Activated gamma-delta T cell treated with anti-CD3 and anti-CD28 coated beads, Interleukin-2, amount 50 U/mL, for 16 hours (primary cell): ENCODE data around the gene PLEKHB2.
"Not testable (repeated sequence)": the region's sequence is repeated elsewhere in the genome, so short reads cannot be mapped to it uniquely, and the experiment has no call there.

Source experiments
- DNase-seq: peaks from one replicate; pipeline ENCODE4 v3.0.0-alpha.2; 2020; ENCODE audit warnings: low read depth

Gene PLEKHB2

DNA sequence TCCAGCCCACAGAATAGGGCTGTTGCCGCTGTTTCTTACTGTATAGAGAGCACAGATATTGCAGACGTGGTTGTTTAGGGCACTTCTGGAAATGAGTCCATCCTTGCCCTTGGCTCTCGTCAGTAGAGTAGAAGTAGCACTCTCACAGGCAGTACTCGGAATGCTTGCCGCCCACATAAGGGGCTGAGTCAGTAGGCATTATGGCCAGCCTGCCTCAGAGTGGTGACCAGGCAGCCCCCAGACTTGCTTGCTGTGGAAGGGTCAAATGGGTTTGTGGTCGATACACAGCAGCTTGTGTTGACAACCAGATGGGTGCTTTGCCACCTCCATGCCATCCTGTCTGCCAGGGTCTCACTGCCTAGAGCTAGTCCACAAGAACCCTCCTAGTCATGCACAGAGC lies 38.7 kb downstream of the PLEKHB2 start:
- no peak for DNase-seq

- no peak for DNase-seq
Observed at GRCh38 chr2:131145040-131145439, 39.9 kb downstream of the PLEKHB2 start.

DNA sequence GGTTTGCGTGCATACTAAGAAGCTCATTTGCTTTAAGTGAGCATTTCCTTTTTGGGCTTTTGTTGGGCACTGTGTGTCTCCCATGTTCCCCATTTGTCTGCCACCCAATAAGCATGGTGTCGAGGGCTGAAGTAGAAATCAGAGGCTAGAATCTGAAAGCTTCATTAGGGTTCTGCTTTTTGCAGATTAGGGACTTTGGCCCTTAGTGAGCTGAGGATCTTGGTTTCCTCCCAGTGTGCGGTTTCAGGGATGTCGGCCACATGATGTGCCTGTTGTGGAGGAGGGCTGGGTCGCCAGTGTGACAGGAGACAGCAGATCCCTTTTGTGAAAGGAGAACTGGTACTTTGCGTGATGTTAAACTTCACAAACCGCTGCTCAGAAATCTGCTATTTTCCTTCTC lies 41.1 kb downstream of the PLEKHB2 start:
- DNase-seq: no peak

DNA sequence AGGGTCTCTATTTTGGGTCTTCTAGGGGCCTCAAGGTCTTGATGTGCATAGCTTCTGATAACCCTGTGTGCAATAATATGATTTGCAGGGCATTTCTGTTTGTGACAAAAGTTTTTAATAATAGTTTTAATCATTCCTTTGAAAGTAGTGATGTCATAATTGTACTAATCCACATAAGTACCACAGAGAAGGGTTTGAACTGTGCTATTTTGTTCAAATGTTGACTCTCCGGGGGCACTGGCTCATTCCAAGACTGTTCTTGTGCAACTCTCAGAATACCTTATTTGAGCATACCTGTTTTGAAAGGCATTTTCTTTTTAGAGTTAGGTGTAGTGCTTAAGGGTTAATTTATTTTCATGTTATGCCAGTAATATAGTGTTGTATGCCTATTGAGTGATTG lies 41.6 kb downstream of the PLEKHB2 start:
- DNase-seq: no peak

- no peak for DNase-seq
Observed at GRCh38 chr2:131148426-131148825, 43.3 kb downstream of the PLEKHB2 start.

- DNase-seq: not testable (repeated sequence)
Observed at GRCh38 chr2:131150109-131150508, 45.0 kb downstream of the PLEKHB2 start.

GRCh38 chr2:131151398-131151797 lies 46.3 kb downstream of the PLEKHB2 start:
- no peak for DNase-seq

- no peak for DNase-seq
Observed at GRCh38 chr2:131152074-131152473, 46.9 kb downstream of the PLEKHB2 start.

GRCh38 chr2:131153529-131153928 lies 48.4 kb downstream of the PLEKHB2 start:
- DNase-seq: no peak

DNA sequence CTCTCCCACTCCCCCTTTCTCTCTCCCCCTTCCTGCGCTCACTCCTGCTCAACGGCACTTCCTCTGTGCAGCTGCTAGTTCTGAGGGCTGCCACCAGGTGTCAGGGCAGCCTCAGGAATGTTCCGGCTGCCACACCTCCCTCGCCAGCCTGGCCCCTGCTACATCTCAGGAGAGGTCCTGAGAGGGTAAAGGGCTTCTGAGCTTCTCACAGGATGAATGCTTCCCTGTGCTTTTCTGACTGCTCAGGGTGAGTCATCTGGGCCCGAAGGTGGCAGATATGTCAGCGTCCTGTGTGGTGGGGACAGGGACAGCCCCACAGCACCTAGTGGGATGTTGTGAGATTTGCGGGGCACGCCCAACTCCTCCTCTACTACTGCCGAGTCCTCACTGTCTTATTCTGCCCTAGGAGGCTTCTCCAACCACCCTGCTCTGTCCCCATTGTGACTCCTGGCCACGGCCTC lies 49.0 kb downstream of the PLEKHB2 start:
- peak; percentile 55 for DNase-seq

GRCh38 chr2:131154647-131155046 lies 49.5 kb downstream of the PLEKHB2 start:
- no peak for DNase-seq

DNA sequence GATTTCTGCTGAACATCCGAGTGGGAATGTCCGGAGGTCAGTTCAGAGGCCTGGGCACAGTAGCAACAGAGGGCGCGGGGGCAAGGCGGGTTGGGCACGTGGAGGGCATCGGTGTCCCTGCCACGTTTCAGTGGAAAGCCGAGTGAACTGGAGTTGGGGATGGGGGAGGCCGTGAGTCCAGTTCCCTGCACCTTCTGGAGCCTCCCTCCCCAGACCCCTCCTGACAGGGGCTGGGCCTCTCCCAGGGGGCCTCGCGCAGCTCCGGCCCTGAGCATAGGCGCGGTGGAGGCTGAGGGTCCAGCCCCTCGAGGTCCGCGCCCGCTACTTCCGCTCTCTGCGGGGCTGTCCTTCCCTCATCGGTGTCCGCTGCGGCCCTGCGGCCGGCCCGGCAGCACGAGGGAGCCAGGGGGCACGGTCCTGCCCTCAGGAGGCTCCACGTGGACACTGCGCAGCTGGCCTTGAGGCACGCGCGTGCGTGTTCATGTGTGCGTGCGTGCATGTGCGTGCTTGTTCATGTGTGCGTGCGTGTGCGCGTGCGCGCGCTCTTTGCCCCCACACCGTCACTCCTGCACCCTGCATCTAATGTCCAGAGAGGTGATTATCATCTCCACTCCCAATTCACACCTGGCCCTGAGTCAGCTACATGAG lies 50.2 kb downstream of the PLEKHB2 start:
- no peak for DNase-seq

DNA sequence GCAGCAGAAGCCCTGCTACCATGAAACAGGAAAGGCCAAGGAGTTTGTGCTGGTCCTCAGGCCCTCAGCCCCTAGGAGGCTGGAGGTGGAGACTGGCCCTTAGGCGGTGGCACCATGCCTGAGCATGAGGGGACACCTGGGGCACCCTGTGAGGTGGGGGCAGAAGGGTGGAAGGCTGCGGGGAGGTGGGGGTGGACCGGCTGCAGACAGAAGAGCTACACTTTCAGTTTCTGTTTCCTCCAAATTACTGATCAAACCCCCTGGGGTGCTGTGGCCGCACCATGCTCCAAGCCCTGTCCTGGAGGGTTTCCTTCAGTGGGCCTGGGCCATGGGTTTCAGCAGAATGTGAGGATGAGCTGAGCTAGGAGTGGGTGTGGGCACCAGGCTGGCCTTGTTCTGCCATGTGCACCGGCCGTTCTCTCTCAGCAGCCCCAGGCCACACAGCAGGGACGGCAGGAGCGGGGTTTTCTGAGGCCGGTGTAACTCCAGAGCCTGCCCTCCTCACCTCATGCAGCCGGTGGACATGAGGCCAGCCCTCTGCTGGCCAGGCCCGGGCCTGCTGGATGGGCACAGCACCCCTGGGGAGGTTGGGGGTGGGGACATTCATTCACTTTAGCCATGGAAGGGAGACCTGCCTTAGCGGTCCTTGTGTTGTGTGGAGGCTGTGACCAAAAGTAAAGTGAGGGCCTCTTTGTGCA lies 51.5 kb downstream of the PLEKHB2 start:
- DNase-seq: no peak

DNA sequence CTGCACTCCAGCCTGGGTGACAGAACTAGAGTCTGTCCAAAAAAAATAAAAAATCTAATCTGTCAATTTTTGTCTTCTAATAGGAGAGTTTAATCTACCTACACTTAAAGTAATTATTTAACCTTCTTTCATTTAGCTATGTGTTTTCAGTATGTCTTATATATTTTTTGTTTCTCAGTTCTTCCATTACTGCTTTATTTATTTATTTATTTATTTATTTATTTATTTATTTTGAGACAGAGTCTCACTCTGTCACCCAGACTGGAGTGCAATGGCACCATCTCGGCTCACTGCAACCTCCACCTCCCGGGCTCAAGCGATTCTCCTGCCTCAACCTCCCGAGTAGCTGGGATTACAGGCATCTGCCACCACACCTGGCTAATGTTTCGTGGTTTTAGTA lies 60.4 kb downstream of the PLEKHB2 start:
- not testable (repeated sequence) for DNase-seq

- DNase-seq: no peak
Observed at GRCh38 chr2:131168538-131168937, 63.4 kb downstream of the PLEKHB2 start.

- not testable (repeated sequence) for DNase-seq
Observed at GRCh38 chr2:131178050-131178449, 72.9 kb downstream of the PLEKHB2 start.

- DNase-seq: not testable (repeated sequence)
Observed at GRCh38 chr2:131178721-131179418, 73.7 kb downstream of the PLEKHB2 start.

DNA sequence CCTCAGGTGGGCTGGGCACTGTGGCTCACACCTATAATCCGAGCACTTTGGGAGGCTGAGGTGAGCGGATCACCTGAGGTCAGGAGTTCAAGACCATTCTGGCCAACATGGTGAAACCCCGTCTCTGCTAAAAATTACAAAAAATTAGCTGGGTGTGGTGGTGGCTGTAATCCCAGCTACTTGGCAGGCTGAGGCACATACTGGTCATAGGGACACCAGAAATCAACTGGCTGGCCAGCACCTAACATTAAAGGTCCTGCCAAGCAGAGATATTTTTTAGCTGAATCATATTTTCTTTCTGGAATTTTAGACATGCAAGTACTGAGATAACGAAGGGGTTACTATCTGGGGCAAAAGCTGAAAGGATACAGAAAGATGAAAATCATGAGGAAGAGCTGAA lies 76.3 kb downstream of the PLEKHB2 start:
- not testable (repeated sequence) for DNase-seq

DNA sequence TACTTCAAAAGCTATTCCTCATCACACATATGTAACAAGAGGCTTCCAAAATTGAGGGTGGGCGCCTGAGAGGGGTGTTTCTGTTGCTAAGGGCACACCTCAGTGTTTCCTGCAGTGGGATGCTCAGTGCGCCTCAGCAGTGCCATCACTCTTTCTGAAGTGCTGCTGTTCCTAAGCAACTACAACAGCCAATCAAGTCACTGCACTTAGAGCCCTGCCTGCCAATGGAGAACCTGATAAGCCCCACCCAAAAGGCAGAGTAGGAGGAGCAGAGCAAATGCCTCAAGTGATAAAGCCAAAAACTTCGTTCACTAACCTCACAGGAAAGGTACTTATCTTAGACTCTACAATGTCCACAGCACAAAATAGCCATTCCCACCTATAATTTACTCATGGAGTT lies 88.3 kb downstream of the PLEKHB2 start:
- DNase-seq: not testable (repeated sequence)

GRCh38 chr2:131196186-131196585 lies 91.0 kb downstream of the PLEKHB2 start:
- DNase-seq: not testable (repeated sequence)
